GM21528 (cell line): ENCODE data around the gene ATAD5.
"Not testable (repeated sequence)": the region's sequence is repeated elsewhere in the genome, so short reads cannot be mapped to it uniquely, and the experiment has no call there.

ENCODE experiments used
- ATAC-seq: cut with Tn5 transposase; IDR thresholded peaks from one replicate; pipeline ENCODE4 v1.9.1; 2021; ENCODE audit warnings: mild to moderate bottlenecking, moderate library complexity; ENCODE audit not compliant: unreplicated experiment, low FRiP score

ATAD5 gene, protein sequence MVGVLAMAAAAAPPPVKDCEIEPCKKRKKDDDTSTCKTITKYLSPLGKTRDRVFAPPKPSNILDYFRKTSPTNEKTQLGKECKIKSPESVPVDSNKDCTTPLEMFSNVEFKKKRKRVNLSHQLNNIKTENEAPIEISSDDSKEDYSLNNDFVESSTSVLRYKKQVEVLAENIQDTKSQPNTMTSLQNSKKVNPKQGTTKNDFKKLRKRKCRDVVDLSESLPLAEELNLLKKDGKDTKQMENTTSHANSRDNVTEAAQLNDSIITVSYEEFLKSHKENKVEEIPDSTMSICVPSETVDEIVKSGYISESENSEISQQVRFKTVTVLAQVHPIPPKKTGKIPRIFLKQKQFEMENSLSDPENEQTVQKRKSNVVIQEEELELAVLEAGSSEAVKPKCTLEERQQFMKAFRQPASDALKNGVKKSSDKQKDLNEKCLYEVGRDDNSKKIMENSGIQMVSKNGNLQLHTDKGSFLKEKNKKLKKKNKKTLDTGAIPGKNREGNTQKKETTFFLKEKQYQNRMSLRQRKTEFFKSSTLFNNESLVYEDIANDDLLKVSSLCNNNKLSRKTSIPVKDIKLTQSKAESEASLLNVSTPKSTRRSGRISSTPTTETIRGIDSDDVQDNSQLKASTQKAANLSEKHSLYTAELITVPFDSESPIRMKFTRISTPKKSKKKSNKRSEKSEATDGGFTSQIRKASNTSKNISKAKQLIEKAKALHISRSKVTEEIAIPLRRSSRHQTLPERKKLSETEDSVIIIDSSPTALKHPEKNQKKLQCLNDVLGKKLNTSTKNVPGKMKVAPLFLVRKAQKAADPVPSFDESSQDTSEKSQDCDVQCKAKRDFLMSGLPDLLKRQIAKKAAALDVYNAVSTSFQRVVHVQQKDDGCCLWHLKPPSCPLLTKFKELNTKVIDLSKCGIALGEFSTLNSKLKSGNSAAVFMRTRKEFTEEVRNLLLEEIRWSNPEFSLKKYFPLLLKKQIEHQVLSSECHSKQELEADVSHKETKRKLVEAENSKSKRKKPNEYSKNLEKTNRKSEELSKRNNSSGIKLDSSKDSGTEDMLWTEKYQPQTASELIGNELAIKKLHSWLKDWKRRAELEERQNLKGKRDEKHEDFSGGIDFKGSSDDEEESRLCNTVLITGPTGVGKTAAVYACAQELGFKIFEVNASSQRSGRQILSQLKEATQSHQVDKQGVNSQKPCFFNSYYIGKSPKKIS (N-terminal part only)

GRCh38 chr17:30831663-30832437 lies at the start of gene ATAD5:
Gene ATAD5, plus strand, starts transcription at chr17:30831966. Its CDS starts 382 bp downstream, at chr17:30832348.
- peak; percentile 69 for ATAC-seq

GRCh38 chr17:30782206-30782605 lies 49.6 kb upstream of the ATAD5 start:
- no peak for ATAC-seq

- no peak for ATAC-seq
Observed at GRCh38 chr17:30788918-30789317, 42.8 kb upstream of the ATAD5 start.

DNA sequence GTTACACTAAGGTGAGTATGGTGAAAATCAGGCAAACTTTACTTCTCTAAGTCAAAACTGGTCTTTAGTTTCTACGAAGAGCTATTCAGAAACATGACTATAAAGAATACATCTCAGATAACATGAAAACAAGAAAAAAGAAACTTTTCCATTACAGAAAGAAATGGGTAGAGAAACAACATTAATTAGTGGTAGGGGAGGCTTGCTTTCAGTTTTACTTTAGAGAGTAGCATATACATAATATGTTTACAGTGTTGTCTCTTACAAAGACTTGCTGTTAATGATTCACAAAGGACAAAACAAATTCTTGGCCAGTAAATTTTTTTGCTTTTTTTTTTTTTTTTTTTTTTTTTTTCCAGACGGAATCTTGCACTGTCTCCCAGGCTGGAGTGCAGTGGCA lies 41.5 kb upstream of the ATAD5 start:
- no peak for ATAC-seq

DNA sequence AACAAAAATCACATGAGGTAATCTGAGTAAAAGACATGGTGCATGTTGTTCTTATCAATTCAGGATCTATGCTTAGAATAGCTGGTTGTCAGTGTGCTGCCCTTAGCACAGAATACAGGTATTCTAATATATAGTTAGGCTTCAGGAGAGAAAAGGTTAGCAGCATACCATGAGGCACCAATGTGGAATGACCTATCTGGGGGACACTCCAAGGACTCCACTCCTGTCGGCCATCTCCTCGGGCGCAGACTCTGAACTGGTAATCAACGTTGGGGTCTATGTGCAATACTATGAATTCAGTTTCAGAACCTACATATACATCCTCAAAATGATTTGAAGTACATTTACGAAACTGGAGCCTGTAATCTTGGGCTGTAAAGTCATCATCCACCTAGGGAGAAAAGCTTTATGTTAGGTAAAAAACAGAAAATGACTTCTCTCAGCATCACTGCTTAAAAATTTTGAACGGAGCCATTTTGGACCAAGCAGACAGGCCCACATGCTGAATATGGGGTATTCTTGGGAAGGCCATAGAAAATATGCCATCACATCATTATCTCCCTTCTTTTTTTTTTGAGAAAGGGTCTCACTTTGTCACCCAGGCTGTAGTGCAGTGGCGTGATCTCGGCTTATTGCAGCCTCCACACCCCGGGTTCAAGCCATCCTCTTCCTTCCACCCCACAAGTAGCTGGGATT lies 38.3 kb upstream of the ATAD5 start:
- ATAC-seq, result no peak

DNA sequence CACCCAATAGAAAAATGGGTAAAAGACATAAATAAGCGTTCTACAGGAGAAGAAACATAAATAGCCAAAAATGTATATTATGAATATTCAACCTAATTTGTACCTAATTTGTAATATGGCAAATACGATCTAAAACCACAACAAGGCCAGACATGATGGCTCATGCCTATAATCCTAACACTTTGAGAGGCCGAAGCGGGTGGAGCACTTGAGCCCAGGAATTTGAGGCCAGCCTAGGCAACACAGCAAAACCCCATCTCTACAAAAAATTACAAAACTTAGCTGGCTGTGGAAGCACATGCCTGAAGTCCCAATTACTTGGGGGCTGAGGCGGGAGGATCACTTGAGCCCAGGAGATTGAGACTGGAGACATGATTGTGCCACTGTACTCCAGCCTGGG lies 37.4 kb upstream of the ATAD5 start:
- ATAC-seq, result no peak

DNA sequence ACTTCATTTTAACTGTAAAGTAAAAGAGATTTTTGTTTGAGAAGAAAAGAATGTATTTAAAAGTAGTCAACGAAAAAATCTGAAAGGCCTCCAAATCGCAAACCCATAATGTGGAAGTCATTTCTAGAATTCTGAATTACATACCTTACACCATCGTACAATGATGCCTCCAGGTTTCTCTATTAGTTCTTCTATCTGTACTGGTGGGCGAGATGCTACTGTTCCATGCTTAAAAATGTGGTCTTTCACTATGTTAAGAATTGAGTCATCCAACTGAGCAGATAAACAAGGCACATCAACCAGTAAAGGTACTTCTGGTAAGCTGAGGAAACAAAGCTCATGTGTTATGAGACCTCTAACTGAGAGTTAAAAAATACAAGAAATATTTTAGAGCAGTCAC lies 35.8 kb upstream of the ATAD5 start:
- no peak for ATAC-seq

DNA sequence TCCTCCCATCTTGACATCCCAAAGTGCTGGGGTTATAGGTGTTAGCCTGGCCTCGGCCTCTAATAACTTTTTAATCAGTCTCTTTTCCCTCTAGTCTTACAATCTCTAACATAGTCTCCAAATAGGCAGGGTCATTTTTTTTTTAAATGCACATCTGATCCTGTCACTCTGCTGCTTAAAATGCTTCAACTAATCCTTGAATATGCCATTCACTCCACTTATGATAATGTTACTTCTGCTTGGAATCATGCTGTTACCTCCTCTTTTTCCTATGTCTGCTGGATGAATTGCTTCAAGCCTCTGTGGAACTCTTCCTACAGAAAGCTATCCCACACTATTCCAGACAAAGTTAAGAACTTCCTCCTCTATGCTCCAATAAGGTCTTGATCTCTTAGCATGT lies 30.1 kb upstream of the ATAD5 start:
- no peak for ATAC-seq

DNA sequence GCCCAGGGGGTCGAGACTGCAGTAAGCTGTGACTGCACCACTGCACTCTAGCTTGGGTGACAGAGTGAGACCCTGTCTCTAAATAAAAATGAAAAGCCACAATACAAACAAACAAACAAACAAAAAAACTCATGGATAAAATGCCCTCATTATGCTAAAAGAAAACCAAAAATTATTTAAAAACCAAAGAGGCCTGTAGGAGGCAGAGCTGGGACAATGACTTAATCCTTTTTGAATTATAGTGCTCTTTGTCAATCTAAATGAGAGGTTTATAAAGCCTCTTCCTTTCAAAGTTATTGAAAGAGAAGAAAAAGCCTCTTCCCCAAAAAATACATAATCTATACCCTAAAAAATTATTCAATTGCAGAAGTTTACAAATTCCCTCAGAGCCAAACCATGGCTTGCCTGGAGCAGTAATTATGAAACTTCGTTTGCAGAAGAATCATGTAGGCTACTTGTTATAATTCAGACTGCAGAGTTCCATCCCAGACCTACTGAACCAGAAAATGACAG lies 25.8 kb upstream of the ATAD5 start:
- ATAC-seq, result no peak

GRCh38 chr17:30807896-30808295 lies 23.9 kb upstream of the ATAD5 start:
- ATAC-seq, result no peak

- ATAC-seq, result peak; percentile 77
Observed at GRCh38 chr17:30808785-30809286, 22.9 kb upstream of the ATAD5 start.

DNA sequence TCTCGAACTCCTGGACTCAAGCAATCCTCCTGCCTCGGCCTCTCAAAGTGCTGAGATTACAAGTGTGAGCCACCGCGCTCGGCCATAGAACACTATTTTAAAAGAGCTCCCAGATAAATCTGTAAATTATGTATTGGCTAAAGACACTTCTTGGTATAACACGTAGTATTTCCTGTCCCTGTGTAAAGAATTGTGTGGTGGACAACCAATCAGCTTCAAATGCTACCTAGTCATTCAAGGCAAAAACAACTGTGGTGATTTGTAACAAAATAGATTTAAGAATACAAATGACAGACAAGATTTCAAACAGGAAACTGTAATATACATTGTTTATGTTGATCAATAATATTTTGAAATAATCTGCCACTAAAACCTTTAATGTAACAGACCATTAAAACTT lies 21.9 kb upstream of the ATAD5 start:
- no peak for ATAC-seq

DNA sequence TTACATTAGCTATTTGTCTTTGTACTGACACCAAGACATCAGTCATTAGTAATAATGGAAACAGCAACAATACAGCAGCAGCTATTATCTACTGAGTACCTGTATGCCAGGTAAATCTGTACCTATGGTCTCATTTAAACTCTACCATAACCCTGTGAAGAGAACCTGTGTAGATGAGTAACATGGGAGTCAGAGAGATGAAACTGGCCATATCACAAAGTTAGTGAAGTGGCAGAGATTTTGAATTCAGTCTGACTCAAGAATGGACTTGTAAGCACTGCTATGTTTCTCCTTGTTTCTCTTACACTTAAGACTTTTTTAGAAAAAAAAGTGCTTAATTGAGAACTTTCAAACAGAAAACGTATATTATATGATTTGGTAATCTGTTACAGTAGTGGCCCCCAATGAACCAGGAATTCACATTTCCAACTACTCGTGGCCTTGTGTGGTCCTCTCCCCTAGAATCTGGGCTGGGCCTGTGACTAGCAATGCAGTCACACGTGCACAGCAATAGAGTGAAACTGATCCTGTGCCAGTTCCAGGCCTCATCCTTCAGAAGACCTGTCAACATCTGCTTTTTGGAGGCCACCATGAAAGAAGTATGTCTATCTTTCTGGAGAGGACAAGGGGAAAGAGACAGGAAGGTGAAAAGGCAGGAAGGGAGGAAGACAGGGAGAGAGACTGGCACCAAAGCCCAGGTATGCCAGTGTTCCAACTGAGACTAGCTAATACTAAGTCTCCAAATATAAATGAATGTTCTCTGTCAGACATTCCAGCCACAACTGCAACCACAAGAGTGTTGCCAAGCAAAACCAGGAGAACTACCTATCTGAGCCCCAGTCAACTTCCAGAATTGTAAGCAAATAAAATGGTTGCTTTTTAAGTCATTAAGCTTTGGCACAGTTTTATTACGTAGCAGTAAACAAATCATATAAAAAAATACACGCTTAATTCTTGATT lies 19.3 kb upstream of the ATAD5 start:
- ATAC-seq, result no peak

DNA sequence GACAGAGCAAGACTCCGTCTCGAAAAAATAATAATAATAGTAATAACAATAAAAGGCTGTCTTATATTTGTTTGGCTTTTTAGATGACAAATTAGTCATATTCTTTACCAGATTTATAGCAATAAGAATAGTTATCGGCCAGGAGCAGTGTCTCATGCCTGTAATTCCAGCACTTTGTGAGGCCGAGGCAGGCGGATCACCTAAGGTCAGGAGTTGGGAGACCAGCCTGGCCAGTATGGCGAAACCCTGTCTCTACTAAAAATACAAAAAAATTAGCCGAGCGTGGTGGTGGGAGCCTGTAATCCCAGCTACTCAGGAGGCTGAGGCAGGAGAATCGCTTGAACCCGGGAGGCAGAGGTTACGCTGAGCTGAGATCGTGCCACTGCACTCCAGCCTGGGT lies 17.5 kb upstream of the ATAD5 start:
- ATAC-seq, result not testable (repeated sequence)

DNA sequence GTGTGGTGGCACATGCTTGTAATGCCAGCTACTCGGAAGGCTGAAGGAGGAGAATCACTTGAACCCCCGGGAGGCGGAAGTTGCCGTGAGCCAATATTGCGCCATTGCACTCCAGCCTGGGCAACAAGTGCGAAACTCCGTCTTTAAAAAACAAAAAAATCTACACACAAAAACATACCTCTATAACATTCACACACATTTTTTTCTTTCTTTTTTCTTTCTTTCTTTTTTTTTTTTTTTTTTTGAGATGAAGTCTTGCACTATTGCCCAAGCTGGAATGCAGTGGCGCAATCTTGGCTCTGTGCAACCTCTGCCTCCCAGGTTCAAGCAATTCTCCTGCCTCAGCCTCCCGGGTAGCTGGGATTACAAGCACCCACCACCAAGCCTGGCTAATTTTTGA lies 16.9 kb upstream of the ATAD5 start:
- ATAC-seq, result not testable (repeated sequence)

DNA sequence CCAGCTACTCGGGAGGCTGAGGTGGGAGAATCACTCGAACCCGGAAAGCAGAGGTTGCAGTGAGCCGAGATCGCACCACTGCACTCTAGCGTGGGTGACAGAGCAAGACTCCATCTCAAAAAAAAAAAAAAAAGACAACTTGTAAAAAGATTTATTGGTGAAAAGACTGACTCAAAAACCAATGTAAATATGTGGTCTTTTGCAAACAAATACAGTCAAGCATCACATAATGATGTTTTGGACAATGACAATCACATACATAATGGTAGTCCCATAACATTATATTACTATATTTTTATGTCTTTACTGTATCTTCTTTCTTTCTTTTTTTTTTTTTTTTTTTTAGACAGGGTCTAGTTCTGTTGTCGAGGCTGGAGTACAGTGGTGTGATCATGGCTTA lies 15.6 kb upstream of the ATAD5 start:
- no peak for ATAC-seq

GRCh38 chr17:30819971-30820705 lies 11.6 kb upstream of the ATAD5 start:
- no peak for ATAC-seq
